ENCODE measurements around the gene GUCY1A2. TPM values are rescaled to one million over a fixed set of nuclear protein-coding genes. Genes with fewer than 3 reads are reported as not detected.

Gene GUCY1A2
- total and polyA plus RNA-seq, 2 donors (not counting 3 experiments of a cell fraction or from before 2014, with no cell fraction given), result 0.02 to 0.03 TPM

DNA sequence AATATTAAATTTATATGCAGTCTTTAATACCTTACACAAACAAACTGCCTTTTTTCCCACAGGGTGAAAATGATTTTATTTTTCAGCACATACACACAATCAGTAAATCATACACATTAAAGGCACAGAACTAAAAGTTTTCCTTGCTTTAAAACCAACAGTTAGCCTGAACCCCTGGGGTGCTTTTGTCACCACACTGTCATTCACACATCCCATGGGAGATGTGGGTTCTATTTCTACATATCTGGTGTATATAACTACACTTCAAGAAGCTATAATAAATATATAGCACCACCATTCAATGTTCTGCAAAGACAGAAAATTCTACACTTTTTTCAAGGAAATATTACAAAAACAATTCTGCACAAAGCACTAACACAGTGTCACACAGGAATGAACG is 197.0 kb downstream of the GUCY1A2 start:
- no peaks in the 10 kb centered on the region for H3K9me1 ChIP-seq (replicated peaks; ENCODE audit: control insufficient read depth, extremely low read depth, insufficient read depth, low read length)
- no peaks in the 10 kb centered on the region for H3K9me3 ChIP-seq (replicated peaks; ENCODE audit: control insufficient read depth, insufficient read depth, low read length)
- no peaks in the 10 kb centered on the region for H3K27me3 ChIP-seq (ENCODE audit: control insufficient read depth in 2 of 2, insufficient read depth in 2 of 2, low read length in 2 of 2)
- no peak overlapping the region for H3K27ac ChIP-seq (ENCODE audit: insufficient read depth, low read depth, low read length)
- dilution Hi-C loops (cut with MboI; ENCODE audit: extremely low pct_ligation_motif_present, low sequenced_read_pairs), result no loop called here
- H3K79me2 ChIP-seq (ENCODE audit: control insufficient read depth, insufficient read depth, low read length), result no peaks in the 10 kb centered on the region
- H3K36me3 ChIP-seq (ENCODE audit: control insufficient read depth in 2 of 2, extremely low read depth in 1 of 2, insufficient read depth in 2 of 2, low read length in 2 of 2), result no peaks in the 10 kb centered on the region
- no peak for TF ChIP-seq EZH2 (IDR thresholded peaks at IDR 0.05; ENCODE audit: borderline replicate concordance, low read depth, low read length, severe bottlenecking)
- no peak for TF ChIP-seq FOS (IDR thresholded peaks at IDR 0.05; ENCODE audit: borderline replicate concordance, insufficient read depth, low read length)
- TF ChIP-seq GATA2 (IDR thresholded peaks at IDR 0.05; ENCODE audit: insufficient read depth, insufficient read length, low read depth, low read length), result no peak
- H4K20me1 ChIP-seq (replicated peaks; ENCODE audit: control insufficient read depth, extremely low read depth, insufficient read depth, low read length), result no peaks in the 10 kb centered on the region
- no peak for FAIRE-seq
- intact Hi-C loops (cut with micrococcal nuclease), result no loop called here
- H2AFZ ChIP-seq (ENCODE audit: low read depth, low read length), result no peak overlapping the region
- DNase-seq (ENCODE audit: low read depth, low spot score), result no peak
- H3K4me1 ChIP-seq (ENCODE audit: control insufficient read depth, extremely low read depth, insufficient read depth, low read length), result no peaks in the 10 kb centered on the region
- POLR2A ChIA-PET, result no interaction called here
- H3K4me2 ChIP-seq (ENCODE audit: insufficient read depth, low read length), result no peak overlapping the region
- BruUV-seq (replicated peaks), result no TSS peak
- CTCF ChIA-PET, result no interaction called here
- H3K9ac ChIP-seq (replicated peaks; ENCODE audit: extremely low read depth, insufficient read depth, low read length), result no peak overlapping the region
- H3K4me3 ChIP-seq (replicated peaks in 1 of 3; ENCODE audit: insufficient read depth in 1 of 3, low read depth in 1 of 3, low read length in 3 of 3), result no peak overlapping the region

DNA sequence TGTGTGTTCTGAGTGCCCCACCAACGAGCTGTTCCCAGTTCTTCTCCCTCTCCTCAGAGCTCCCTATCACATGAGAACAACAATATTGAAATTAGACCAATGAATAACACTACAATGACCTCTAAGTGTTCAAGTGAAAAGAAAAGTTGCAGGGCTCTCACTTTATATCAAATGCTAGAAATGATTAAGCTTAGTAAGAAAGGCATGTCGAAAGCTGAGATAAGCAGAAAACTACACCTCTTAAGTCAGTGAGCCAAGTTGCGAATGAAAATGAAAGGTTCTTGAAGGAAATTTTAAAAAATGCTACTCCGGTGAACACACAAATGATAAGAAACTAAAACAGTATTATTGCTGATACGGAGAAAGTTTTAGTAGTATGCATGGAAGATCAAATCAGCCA is 199.8 kb downstream of the GUCY1A2 start:
- ChIA-PET POLR2A (no interaction called here), CTCF (no interaction called here)
- Histone ChIP-seq H3K4me2 (ENCODE audit: insufficient read depth, low read length) (no peak overlapping the region), H3K9me3 (replicated peaks; ENCODE audit: control insufficient read depth, insufficient read depth, low read length) (peaks cover 2% of the 10 kb centered on the region), H3K27ac (ENCODE audit: insufficient read depth, low read depth, low read length) (no peak overlapping the region), H3K4me1 (ENCODE audit: control insufficient read depth, extremely low read depth, insufficient read depth, low read length) (no peaks in the 10 kb centered on the region), H3K27me3 (ENCODE audit: control insufficient read depth in 2 of 2, insufficient read depth in 2 of 2, low read length in 2 of 2) (no peaks in the 10 kb centered on the region), H4K20me1 (replicated peaks; ENCODE audit: control insufficient read depth, extremely low read depth, insufficient read depth, low read length) (no peaks in the 10 kb centered on the region), H3K79me2 (ENCODE audit: control insufficient read depth, insufficient read depth, low read length) (no peaks in the 10 kb centered on the region), H3K9ac (replicated peaks; ENCODE audit: extremely low read depth, insufficient read depth, low read length) (no peak overlapping the region), H3K4me3 (replicated peaks in 1 of 3; ENCODE audit: insufficient read depth in 1 of 3, low read depth in 1 of 3, low read length in 3 of 3) (no peak overlapping the region), H3K9me1 (replicated peaks; ENCODE audit: control insufficient read depth, extremely low read depth, insufficient read depth, low read length) (no peaks in the 10 kb centered on the region), H2AFZ (ENCODE audit: low read depth, low read length) (no peak overlapping the region), H3K36me3 (ENCODE audit: control insufficient read depth in 2 of 2, extremely low read depth in 1 of 2, insufficient read depth in 2 of 2, low read length in 2 of 2) (no peaks in the 10 kb centered on the region)
- TF ChIP-seq MYC (IDR thresholded peaks at IDR 0.05; ENCODE audit: low read depth, low read length), result no peak
- TF ChIP-seq EZH2 (IDR thresholded peaks at IDR 0.05; ENCODE audit: borderline replicate concordance, low read depth, low read length, severe bottlenecking), result no peak
- TF ChIP-seq POLR2A (IDR thresholded peaks at IDR 0.05; ENCODE audit: low read depth, low read length), result no peak
- TF ChIP-seq POLR2AphosphoS5 (IDR thresholded peaks at IDR 0.05; ENCODE audit: insufficient read depth, low read depth, low read length), result no peak
- TF ChIP-seq, protein P1, sequence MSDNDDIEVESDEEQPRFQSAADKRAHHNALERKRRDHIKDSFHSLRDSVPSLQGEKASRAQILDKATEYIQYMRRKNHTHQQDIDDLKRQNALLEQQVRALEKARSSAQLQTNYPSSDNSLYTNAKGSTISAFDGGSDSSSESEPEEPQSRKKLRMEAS (IDR thresholded peaks at IDR 0.05; ENCODE audit: insufficient read depth, insufficient read length), result no peak
- no peak for TF ChIP-seq JUN (IDR thresholded peaks at IDR 0.05; ENCODE audit: borderline replicate concordance, insufficient read depth, insufficient read length, low read depth)
- TF ChIP-seq FOS (IDR thresholded peaks at IDR 0.05; ENCODE audit: borderline replicate concordance, insufficient read depth, low read length), result no peak
- TF ChIP-seq, protein P2, sequence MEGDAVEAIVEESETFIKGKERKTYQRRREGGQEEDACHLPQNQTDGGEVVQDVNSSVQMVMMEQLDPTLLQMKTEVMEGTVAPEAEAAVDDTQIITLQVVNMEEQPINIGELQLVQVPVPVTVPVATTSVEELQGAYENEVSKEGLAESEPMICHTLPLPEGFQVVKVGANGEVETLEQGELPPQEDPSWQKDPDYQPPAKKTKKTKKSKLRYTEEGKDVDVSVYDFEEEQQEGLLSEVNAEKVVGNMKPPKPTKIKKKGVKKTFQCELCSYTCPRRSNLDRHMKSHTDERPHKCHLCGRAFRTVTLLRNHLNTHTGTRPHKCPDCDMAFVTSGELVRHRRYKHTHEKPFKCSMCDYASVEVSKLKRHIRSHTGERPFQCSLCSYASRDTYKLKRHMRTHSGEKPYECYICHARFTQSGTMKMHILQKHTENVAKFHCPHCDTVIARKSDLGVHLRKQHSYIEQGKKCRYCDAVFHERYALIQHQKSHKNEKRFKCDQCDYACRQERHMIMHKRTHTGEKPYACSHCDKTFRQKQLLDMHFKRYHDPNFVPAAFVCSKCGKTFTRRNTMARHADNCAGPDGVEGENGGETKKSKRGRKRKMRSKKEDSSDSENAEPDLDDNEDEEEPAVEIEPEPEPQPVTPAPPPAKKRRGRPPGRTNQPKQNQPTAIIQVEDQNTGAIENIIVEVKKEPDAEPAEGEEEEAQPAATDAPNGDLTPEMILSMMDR (IDR thresholded peaks at IDR 0.05; ENCODE audit: extremely low read depth in 1 of 2, insufficient read depth in 1 of 2, low read depth in 1 of 2, low read length in 2 of 2), result no peak
- no peak for TF ChIP-seq GATA2 (IDR thresholded peaks at IDR 0.05; ENCODE audit: insufficient read depth, insufficient read length, low read depth, low read length)
- intact Hi-C loops (cut with micrococcal nuclease) (no loop called here), dilution Hi-C loops (cut with MboI; ENCODE audit: extremely low pct_ligation_motif_present, low sequenced_read_pairs) (no loop called here)
- DNase-seq (ENCODE audit: low read depth, low spot score), result no peak
- no TSS peak for BruUV-seq (replicated peaks)
- no peak for FAIRE-seq
